Limb (tissue), 2 donors: ENCODE measurements around the gene NOP14.
"Not testable (repeated sequence)": the region's sequence is repeated elsewhere in the genome, so short reads cannot be mapped to it uniquely, and the experiment has no call there.

Experiments
- DNase-seq, 2 donors: peaks; one replicate each; pipeline ENCODE4 v3.0.0-alpha.2; 2016; ENCODE audit errors: extremely low spot score in 2 of 2

NOP14 gene

GRCh38 chr4:2942532-2943363 lies 20.5 kb downstream of the NOP14 start:
- peak in 1 of 2 donors; percentile 28 for DNase-seq

GRCh38 chr4:2942037-2942531 lies 21.1 kb downstream of the NOP14 start:
- peak in 1 of 2 donors; percentile 22 for DNase-seq

DNA sequence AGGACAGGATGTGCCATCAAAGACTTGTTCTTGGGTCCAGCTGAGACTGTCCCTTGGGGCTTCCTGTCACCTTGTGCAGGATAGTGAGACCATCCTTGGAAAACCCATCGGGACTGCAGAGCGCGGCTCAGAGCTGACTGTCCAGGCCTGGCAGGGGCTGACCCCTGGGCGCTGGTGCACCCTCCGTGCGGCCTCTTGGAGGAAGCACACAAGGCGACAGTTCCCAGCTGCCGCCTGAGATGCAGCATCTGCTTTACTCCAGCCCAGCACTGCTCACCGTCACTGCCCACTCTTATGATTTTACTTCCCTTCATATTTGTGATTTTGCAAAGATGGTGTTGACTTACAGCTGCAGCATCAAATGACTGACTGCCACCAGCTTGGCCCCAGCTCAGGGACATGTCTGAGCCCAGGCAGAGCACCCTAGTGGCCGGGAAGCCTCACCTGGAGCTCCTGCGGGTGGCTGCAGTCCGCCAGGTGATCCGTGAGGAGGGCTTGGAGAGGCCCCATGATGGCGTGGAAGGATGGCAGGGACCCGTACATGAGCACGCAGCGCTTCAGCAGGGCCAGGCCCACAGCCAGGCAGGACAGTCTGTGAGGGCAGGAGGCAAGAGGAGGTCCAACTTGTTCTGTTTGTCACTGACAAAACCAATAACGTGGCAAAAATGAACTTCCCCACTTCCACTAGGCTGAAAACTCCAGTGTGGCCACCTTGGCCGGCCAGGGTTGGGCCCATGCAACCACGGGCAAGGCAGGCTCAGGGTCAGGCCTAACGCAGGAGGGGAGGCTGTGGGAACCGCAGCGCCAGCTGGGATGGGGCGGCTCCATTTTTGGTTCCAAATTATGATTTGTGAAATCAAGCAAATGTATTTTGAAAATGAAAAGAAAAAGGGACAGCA lies 21.8 kb downstream of the NOP14 start:
- DNase-seq, result peak in 1 of 2 donors; percentile 20

DNA sequence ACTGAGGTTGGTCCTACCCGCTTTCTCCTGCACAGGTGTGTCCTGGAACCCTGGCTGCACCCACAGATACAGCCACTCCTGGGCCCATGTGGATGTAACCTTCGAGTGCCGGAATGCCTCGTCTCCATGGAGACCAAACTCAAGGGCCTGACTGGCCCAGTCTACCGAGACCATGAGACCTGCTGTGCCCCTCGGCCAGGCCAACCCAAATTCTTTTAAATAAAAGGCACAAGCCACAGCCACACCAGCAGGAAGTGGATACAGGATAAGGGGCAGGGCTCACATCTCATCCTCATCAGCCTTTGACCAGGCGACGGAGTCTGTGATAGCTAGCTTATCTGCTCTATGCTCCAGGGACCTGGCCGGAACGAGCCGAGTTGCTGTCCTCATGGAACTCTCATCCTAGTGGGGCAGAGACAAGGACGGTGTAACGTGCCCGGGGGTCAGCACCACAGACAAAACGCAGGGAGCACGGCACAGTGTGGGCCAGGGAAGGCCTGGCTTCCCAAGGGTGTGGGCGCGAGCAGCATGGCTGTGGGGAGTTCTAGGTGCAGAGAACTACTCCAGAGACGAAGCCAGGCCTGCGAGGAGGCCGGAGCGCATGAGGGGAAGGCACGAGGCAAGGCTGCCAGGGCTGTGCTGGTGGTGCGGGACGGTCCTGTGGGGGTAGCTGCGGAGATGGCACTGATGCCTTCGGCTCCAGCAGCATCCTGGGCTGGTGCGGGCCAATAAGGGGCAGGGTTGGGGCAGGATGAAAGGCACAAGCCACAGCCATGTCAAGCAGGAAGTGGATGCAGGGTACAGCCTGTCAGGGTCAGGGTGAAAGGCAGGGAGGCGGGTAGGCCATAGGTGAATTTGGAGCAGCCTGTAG lies 22.7 kb downstream of the NOP14 start:
- DNase-seq, result no peak

DNA sequence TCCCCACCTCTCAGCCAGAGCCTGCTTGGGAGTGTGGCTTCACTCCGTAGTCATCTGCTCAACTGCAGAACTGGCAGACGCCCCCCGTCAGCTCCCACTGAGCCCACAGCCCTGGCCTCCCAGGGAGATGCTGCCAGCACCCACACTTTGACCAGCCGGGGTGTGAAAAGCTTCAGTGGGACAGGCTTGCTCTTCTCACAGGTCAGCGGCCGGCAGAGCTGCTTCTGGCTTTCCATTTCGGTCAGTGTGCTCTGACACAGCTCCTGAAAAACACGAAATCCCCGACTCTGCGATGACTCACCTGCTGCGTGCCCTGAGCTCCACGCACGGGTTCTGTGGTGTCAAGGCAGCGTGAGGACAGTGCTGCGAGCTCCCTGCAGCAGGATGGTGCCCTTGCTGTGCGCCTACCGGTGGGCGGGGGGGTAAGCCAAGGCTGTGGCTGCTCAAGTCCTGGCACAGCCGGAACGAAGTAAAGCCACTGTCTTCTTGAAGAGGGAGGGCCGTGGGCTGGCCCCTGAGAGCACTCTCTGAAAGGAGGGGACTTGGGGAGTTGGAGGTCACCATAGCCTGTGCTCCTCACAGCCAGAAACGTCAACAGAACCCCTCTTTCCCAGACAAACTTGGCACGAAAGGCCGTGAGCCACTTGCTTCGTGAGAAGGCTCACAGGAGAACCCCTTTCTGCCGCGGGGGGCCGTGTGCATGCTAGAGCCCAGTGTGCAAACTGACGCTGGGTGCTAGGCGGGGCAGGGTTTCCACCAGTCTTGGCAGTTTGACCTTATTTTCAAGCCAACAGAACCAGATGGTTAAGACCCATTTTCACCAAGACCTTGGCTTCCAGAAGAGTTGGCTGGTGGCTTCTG lies 23.6 kb downstream of the NOP14 start:
- DNase-seq, result no peak

GRCh38 chr4:2938906-2939305 lies 24.3 kb downstream of the NOP14 start:
- DNase-seq, result peak in 1 of 2 donors; percentile 20

- not testable (repeated sequence) for DNase-seq
These were observed 24.8 kb downstream of the NOP14 start for GRCh38 chr4:2938411-2938810.

- no peak for DNase-seq
These were observed 25.2 kb downstream of the NOP14 start for GRCh38 chr4:2937986-2938385.

DNA sequence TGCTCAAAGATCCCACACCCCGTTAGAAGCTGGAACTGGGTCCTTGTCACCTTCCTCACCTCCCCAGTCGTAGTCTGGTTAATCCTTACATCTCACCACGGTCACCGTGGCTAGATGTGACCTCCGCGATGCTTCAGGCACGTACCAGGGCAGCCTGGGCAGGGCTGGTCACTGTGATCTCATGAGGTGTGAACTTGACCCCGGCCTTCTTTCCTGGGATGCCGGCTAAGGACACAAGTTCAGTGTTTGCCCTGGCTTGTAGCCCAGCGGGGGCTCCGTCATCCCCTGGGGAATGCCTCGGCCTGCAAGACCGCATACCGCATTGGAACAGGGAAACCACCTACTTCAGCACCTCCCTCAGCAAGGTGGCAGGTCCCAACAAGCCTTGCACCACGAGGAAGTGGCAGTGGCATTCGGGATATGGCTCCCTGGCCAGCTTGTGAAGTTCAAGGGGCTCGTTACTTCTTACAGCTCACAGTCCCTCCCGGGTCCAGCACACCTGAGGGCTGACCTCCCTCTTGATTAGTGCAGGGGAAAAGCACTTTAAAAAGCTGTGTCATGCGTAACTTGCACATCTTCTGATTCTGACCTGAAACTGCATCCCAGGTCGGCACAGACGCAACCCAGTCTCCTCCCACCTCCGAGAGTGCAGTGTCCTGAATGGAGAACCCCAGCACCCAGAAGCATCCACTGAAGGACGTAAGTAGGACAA lies 25.9 kb downstream of the NOP14 start:
- DNase-seq, result peak in 1 of 2 donors; percentile 45

DNA sequence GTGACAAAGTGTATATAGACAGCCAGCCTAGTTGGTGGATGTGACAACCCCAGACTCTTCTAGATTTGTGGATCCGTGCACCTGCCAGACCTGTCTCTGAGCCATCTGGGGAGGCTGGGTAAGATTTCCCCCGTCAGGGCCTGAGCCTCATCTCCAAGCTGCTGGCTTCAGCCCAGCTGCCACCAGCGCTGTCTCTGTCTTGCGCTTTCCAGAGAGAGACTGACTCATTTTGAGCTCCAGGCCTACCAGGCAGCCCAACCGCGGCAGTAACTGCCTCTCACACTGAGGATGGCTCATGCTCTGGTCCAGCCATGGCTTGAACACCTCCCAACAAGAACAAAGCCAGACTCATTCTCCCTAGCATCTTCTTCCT lies 26.4 kb downstream of the NOP14 start:
- no peak for DNase-seq

DNA sequence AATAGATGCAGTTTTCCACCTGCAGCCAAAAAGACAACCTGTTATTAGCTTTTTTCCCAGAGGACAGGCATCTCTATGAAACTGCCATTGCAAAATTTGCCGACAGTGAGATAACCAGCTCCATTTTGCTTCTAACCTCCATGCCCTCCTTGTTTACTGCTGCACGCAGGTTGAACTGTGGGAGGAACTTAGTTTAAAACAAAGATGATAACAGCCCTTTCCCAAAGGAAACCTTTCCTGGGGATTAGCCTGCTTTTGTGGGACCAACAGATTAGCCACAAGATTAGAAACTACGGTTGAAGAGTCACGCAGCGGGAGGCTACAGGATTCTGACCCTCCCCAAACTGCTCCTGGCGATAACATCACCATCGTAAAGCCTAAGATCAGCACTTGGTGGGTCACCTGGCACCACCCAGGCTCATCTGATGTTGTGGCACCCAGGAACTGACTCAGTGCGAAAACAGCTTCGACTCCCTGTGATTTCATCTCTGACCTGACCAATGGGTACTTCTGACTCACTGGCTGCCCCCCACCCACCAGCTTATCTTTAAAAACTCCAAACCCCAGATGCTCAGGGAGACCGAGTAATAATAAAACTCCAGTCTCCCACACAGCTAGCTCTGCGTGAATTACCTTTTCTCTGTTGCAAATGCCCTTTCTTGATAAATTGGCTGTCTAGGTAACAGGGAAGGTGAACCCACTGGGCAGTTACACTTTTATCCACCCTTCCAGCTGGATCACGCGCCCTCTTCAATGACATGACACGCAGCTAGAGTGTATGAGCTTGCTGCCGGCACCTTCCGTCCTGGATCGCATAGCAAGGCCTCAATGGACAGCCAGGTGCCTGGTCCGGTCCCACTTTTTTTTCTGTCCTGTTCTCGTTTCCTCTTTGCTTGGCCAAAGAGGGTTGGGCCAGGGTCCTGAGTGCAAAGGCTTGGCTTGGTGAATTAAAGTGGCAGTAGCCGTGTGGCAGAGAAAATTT lies 27.2 kb downstream of the NOP14 start:
- DNase-seq, result peak in 1 of 2 donors; percentile 10

- DNase-seq, result peak; percentile 94 to 99
These were observed 28.1 kb downstream of the NOP14 start for GRCh38 chr4:2934813-2935761.

DNA sequence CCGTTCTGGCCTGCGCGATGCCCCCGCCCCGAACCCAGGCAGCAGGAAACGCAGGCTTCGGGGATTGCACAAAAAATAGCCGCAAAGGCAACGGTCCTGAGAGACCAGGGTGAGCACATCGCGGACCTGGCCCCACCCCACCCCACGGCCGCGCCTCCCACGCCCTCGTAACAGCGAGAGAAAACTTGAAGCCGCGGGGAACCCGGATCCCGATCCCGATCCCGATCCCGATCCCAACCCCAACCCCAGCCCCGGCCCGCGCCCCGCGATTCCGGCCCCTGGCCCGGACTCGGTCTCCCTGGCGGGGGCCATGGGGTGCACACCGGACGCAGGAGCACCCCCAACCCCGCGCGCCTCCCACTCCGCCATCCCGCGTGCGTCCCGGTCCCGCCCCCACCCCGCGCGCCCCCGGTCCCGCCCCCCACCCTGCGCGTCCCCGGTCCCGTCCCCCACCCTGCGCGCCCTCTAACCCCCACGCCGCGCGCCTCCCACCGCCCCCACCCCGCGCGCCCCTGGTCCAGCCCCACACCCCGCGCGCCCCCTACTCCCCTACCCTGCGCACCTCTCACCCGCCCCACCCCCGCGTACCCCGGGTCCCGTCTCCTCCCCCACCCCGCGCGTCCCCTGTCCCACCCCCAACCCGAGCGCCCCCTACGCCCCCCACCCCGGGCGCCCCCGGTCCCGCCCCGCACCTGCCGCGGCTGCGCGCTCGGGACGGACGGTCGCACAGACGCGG lies 29.0 kb downstream of the NOP14 start:
- DNase-seq, result no peak

- no peak for DNase-seq
These were observed 29.6 kb downstream of the NOP14 start for GRCh38 chr4:2933566-2934076.

GRCh38 chr4:2932951-2933565 lies 30.1 kb downstream of the NOP14 start:
- DNase-seq, result peak in 1 of 2 donors; percentile 33
